IMR-90 (cell line): ENCODE results near the gene YIPF6. TPM values are rescaled to one million over a fixed set of nuclear protein-coding genes. Genes with fewer than 3 reads are reported as not detected.

ENCODE experiments used
- ATAC-seq: fragments of 200-7000 bp; cut with Tn5 transposase; 2 replicates; pipeline ENCODE4 v1.9.1; 2020; ENCODE audit warnings: low read depth, mild to moderate bottlenecking, moderate library complexity
- BruUV-seq: library from RNA; stranded (reverse); fragments of 400-500 nt; replicated peaks from 2 replicates; lab custom pipeline; 2021; lab: Mats Ljungman, UMichigan
- CTCF ChIA-PET: fragments of 300-600 bp; formaldehyde crosslinking; extraction: SDS; loops from one replicate; lab custom pipeline; 2021; ENCODE audit warnings: antibody characterized with exemption; lab: Yijun Ruan, JAX
- POLR2A ChIA-PET: fragments of 300-600 bp; sonication (Branson Sonifier 250); formaldehyde crosslinking; loops from one replicate; lab custom pipeline; 2022; ENCODE audit warnings: antibody characterized with exemption; ENCODE audit not compliant: unreplicated experiment; lab: Charles Lee
- DNase-seq: peaks from one replicate; pipeline ENCODE4 v3.0.0; 2013
- H2AFZ ChIP-seq: replicated peaks from 2 replicates; pipeline ENCODE3; 2013; ENCODE audit warnings: low read length, mild to moderate bottlenecking; ENCODE audit not compliant: poor library complexity
- H2AK5ac ChIP-seq: 2 replicates; pipeline ENCODE4 v1.6.1; 2013; ENCODE audit warnings: low read depth, low read length, inconsistent platforms
- H2AK9ac ChIP-seq: replicated peaks from 2 replicates; pipeline ENCODE3; 2013; ENCODE audit warnings: mild to moderate bottlenecking, low read depth, low read length, moderate library complexity; ENCODE audit not compliant: poor library complexity
- H2BK120ac ChIP-seq: 2 replicates; pipeline ENCODE4 v1.6.1; 2013; ENCODE audit warnings: low read depth, low read length, inconsistent platforms
- H2BK15ac ChIP-seq: 3 replicates; pipeline ENCODE4 v1.6.1; 2013; ENCODE audit warnings: low read depth, low read length, inconsistent platforms
- H2BK20ac ChIP-seq: 2 replicates; pipeline ENCODE4 v1.6.1; 2013; ENCODE audit warnings: low read depth, mild to moderate bottlenecking, inconsistent platforms, low read length, moderate library complexity
- H2BK5ac ChIP-seq: 2 replicates; pipeline ENCODE4 v1.6.1; 2013; ENCODE audit warnings: mild to moderate bottlenecking, low read depth, low read length, inconsistent platforms; ENCODE audit not compliant: poor library complexity, severe bottlenecking
- H3K14ac ChIP-seq: replicated peaks from 2 replicates; pipeline ENCODE4 v1.6.1; 2013; ENCODE audit warnings: low read depth, low read length, inconsistent platforms
- H3K18ac ChIP-seq: 2 replicates; pipeline ENCODE4 v1.6.1; 2013; ENCODE audit warnings: low read depth, low read length, control low read depth
- H3K23ac ChIP-seq: 2 replicates; pipeline ENCODE4 v1.6.1; 2013; ENCODE audit warnings: low read depth, low read length, inconsistent platforms
- H3K27ac ChIP-seq: 2 replicates; pipeline ENCODE4 v1.5.1; 2013; ENCODE audit warnings: mild to moderate bottlenecking, control low read depth, low read length; ENCODE audit not compliant: insufficient read depth
- H3K27me3 ChIP-seq: 2 replicates; pipeline ENCODE4 v1.6.1; 2013; ENCODE audit warnings: low read length; ENCODE audit not compliant: control insufficient read depth, insufficient read depth
- H3K36me3 ChIP-seq: 2 replicates; pipeline ENCODE4 v1.6.1; 2013; ENCODE audit warnings: low read length, mixed read lengths; ENCODE audit not compliant: control insufficient read depth, insufficient read depth
- H3K4ac ChIP-seq: 2 replicates; pipeline ENCODE4 v1.6.1; 2013; ENCODE audit warnings: low read depth, low read length, inconsistent platforms
- H3K4me1 ChIP-seq: 2 replicates; pipeline ENCODE4 v1.6.1; 2013; ENCODE audit warnings: low read length, mixed read lengths; ENCODE audit not compliant: control insufficient read depth, insufficient read depth
- H3K4me2 ChIP-seq: 2 replicates; pipeline ENCODE4 v1.6.1; 2013; ENCODE audit warnings: low read depth, mild to moderate bottlenecking, control low read depth, low read length, moderate library complexity
- H3K4me3 ChIP-seq: 2 replicates; pipeline ENCODE4 v1.5.1; 2013; ENCODE audit warnings: low read depth, mild to moderate bottlenecking, control low read depth, low read length, moderate library complexity; ENCODE audit not compliant: insufficient read depth
- H3K56ac ChIP-seq: 2 replicates; pipeline ENCODE4 v1.6.1; 2013; ENCODE audit warnings: low read length, inconsistent platforms; ENCODE audit not compliant: insufficient read depth; ENCODE audit errors: extremely low read depth
- H3K79me1 ChIP-seq, 2 experiments: 2 replicates each; pipeline ENCODE4 v1.6.1; 2013; ENCODE audit warnings: low read length in 2 of 2, inconsistent platforms in 1 of 2, low read depth in 1 of 2
- H3K9ac ChIP-seq: 2 replicates; pipeline ENCODE4 v1.6.1; 2013; ENCODE audit warnings: low read depth, low read length, control low read depth
- H3K9me1 ChIP-seq: 2 replicates; pipeline ENCODE4 v1.6.1; 2013; ENCODE audit warnings: low read length, inconsistent platforms; ENCODE audit not compliant: insufficient read depth
- H3K9me3 ChIP-seq: 2 replicates; pipeline ENCODE4 v1.6.1; 2013; ENCODE audit warnings: low read length; ENCODE audit not compliant: control insufficient read depth, insufficient read depth
- H4K20me1 ChIP-seq: 2 replicates; pipeline ENCODE4 v1.6.1; 2013; ENCODE audit warnings: low read length, inconsistent platforms; ENCODE audit not compliant: insufficient read depth
- H4K5ac ChIP-seq: 2 replicates; pipeline ENCODE4 v1.6.1; 2013; ENCODE audit warnings: mild to moderate bottlenecking, low read depth, low read length, control low read depth
- H4K8ac ChIP-seq, 2 experiments: 2 replicates each; pipeline ENCODE4 v1.6.1; 2013; ENCODE audit warnings: low read depth in 2 of 2, low read length in 2 of 2, control low read depth in 1 of 2, inconsistent platforms in 1 of 2
- H4K91ac ChIP-seq: 2 replicates; pipeline ENCODE4 v1.6.1; 2013; ENCODE audit warnings: low read depth, low read length, inconsistent platforms; ENCODE audit not compliant: insufficient read depth
- BHLHE40 ChIP-seq: fragments of 150-350 bp; IDR thresholded peaks from 2 replicates; pipeline ENCODE4 v1.6.1; 2016; ENCODE audit warnings: mild to moderate bottlenecking, low read depth, low read length
- FOS ChIP-seq: fragments of 150-350 bp; IDR thresholded peaks from 2 replicates; pipeline ENCODE4 v1.6.1; 2016; ENCODE audit warnings: low read depth, low read length
- MAZ ChIP-seq: IDR thresholded peaks from 2 replicates; pipeline ENCODE4 v1.6.1; 2012; ENCODE audit warnings: low read depth, mild to moderate bottlenecking, low read length, improper control_type of control experiment, moderate library complexity, borderline replicate concordance
- MXI1 ChIP-seq: IDR thresholded peaks from 2 replicates; pipeline ENCODE4 v1.6.1; 2012; ENCODE audit warnings: low read depth, mild to moderate bottlenecking, low read length, moderate library complexity, borderline replicate concordance
- NFE2L2 ChIP-seq: fragments of 150-350 bp; IDR thresholded peaks from 2 replicates; pipeline ENCODE4 v1.6.1; 2016; ENCODE audit warnings: low read depth, mild to moderate bottlenecking, low read length
- RCOR1 ChIP-seq: IDR thresholded peaks from 2 replicates; pipeline ENCODE4 v1.6.1; 2012; ENCODE audit warnings: mild to moderate bottlenecking, low read length, improper control_type of control experiment; ENCODE audit not compliant: insufficient replicate concordance
- SMC3 ChIP-seq: fragments of 150-350 bp; IDR thresholded peaks from 2 replicates; pipeline ENCODE4 v1.6.1; 2016; ENCODE audit warnings: low read depth, mild to moderate bottlenecking, antibody characterized with exemption, low read length, moderate library complexity
- USF2 ChIP-seq: fragments of 150-350 bp; IDR thresholded peaks from 2 replicates; pipeline ENCODE4 v1.6.1; 2017; ENCODE audit warnings: mild to moderate bottlenecking, antibody characterized with exemption, low read length, low read depth
- WGBS, 2 experiments: methylation state at CpG; one replicate each; pipeline versions ENCODE4 v1.1.5 to v1.1.7; 2013; ENCODE audit warnings: missing lambda C conversion rate in 2 of 2; ENCODE audit not compliant: insufficient read length in 1 of 2; ENCODE audit errors: extremely low coverage in 2 of 2; 5-methylcytosine and 5-hydroxymethylcytosine counted together
- dilution Hi-C: fragments of 300-500 bp; cut with HindIII; formaldehyde crosslinking; loops from one replicate; pipeline ENCODE4 v1.14.3; 2018; ENCODE audit warnings: low sequenced_read_pairs; ENCODE audit not compliant: unreplicated experiment
- in situ Hi-C: fragments of 300-500 bp; cut with MboI; formaldehyde crosslinking; loops from 3 replicates; pipeline ENCODE4 v1.14.3; 2019; ENCODE audit warnings: low sequenced_read_pairs, inconsistent platforms, mixed read lengths
- intact Hi-C: fragments of 100-400 bp; cut with micrococcal nuclease; formaldehyde crosslinking; loops from 2 replicates; pipeline ENCODE4 v1.10.0; 2022
- polyA plus RNA-seq, 3 experiments: library from polyadenylated mRNA; depleted of rRNA; stranded (reverse); fragments of >200 nt; gene quantifications; 2 replicates each; pipeline ENCODE4 v1.2.3, GENCODE V29; 2012; ENCODE audit warnings: low replicate concordance in 1 of 3
- total RNA-seq: library from RNA; depleted of rRNA; stranded (reverse); fragments of >200 nt; gene quantifications from 2 replicates; pipeline ENCODE4 v1.2.3, GENCODE V29; 2012

Gene YIPF6
- total and polyA plus RNA-seq, 2 of the 4 experiments (the other 2 are of a cell fraction): 9.7 to 22.4 TPM

DNA sequence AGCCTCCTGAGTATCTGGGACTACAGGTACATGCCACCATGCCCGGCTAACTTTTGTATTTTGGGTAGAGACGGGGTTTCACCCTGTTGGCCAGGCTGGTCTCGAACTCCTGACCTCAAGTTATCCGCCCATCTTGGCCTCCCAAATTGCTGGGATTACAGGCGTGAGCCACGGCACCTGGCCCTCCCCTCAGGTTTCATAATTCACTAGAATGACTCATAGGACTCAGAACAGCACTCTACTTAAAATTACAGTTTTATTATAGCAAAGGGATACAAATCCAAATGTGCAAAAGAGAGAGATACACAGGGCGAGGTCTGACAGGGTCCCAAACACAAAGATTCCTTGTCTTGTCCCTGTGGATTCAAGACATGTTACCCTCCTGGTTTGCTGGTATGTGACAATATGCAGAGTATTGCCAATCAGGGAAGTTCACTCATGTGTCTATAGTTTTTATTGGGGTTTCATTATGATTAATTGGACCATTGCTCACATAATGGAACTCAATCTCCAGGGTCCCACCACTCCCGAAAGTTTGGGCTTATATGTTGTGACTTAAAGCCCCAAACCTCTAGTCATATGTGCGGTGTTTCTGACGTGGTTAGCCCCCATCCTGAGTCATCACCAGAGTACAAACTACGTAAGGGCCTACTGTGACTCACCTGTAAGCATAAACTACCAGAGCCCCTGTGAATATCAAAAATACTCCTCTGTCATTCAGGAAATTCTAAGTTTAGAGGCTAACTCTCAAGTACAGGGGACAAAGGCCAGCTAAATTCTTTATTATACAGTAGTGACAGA, 5.2 kb downstream of the YIPF6 start:
- Histone ChIP-seq H3K9me3 (no peaks in the 10 kb centered on the region), H3K36me3 (peaks cover 4% of the 10 kb centered on the region), H3K79me1 (peaks cover 3 to 35% of the 10 kb centered on the region in 2 experiments; a peak in 3 of 4 replicates), H3K18ac (no peak overlapping the region), H4K91ac (no peak overlapping the region), H4K20me1 (peaks cover 25% of the 10 kb centered on the region), H3K56ac (no peak overlapping the region), H3K27me3 (peaks cover 3% of the 10 kb centered on the region), H3K9me1 (0 out of 2 replicates have a peak, but pooled peaks cover 5% of the 10 kb centered on the region), H3K4me2 (peak overlapping the region; percentile 10), H3K9ac (no peak overlapping the region), H3K4ac (no peak overlapping the region), H3K23ac (no peak overlapping the region), H3K14ac (no peak overlapping the region), H3K4me1 (no peaks in the 10 kb centered on the region; the same call in 1 of the 2 replicates), H2BK15ac (no peak overlapping the region), H2BK20ac (no peak overlapping the region), H2AK9ac (no peak overlapping the region), H3K4me3 (no peak overlapping the region), H3K27ac (no peak overlapping the region), H2AFZ (no peak overlapping the region), H2BK120ac (no peak overlapping the region), H4K5ac (no peak overlapping the region), H2AK5ac (no peak overlapping the region), H2BK5ac (peak overlapping the region; percentile 10), H4K8ac (no peak overlapping the region)
- BruUV-seq: no TSS peak
- in situ Hi-C loops (no loop called here), dilution Hi-C loops (no loop called here), intact Hi-C loops (no loop called here)
- WGBS, 2 experiments: no CpG with 5 or more reads among the region's 11 CpGs
- TF ChIP-seq RCOR1 (no peak), USF2 (no peak), FOS (peak; percentile 89), SMC3 (no peak), NFE2L2 (peak; percentile 24; the same call in 1 of the 2 replicates), MXI1 (no peak), MAZ (peak; percentile 40; the same call in 1 of the 2 replicates), BHLHE40 (peak; percentile 7; the same call in 1 of the 2 replicates)
- ChIA-PET CTCF (no interaction called here), POLR2A (no interaction called here)
- ATAC-seq (peak; percentile 46; the same call in 1 of the 2 replicates), DNase-seq (peak; percentile 93)
